ENCODE measurements around the gene MRPS15.
"Not testable (repeated sequence)": the region's sequence is repeated elsewhere in the genome, so short reads cannot be mapped to it uniquely, and the experiment has no call there.

MRPS15 gene

DNA sequence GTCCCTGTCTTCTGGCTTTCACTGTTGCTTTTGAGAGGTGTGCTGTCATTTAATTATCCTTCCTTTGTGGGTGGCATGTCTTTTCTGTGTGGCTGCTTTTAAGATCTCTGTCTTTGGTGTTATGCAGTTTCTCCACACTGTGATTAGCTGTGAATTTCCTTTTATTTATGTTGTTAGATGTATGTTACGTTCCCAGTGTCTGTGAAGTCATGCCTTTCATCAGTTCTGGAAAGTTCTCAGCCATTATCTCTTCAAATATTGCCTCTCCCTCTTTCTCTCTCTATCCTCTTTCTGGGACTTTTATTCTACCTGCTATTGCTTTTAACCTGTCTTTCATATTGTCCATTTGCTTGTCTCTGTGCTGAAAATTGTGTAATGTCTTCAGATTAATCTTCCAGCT lies 39.5 kb upstream of the MRPS15 start:
- no peaks in the 10 kb centered on the region for H3K4me1 ChIP-seq (ENCODE audit: insufficient read depth, low read length)
- ATAC-seq (ENCODE audit: insufficient read depth, low read depth) (no peak), DNase-seq (no peak)
- no peaks in the 10 kb centered on the region for H3K9me3 ChIP-seq (ENCODE audit: insufficient read depth, low read length, severe bottlenecking)
- no peaks in the 10 kb centered on the region for H4K20me1 ChIP-seq (ENCODE audit: insufficient read depth, low read length)
- H3K27me3 ChIP-seq (ENCODE audit: insufficient read depth, low read length, poor library complexity) = peaks cover 31% of the 10 kb centered on the region
- no peaks in the 10 kb centered on the region for H3K36me3 ChIP-seq (ENCODE audit: insufficient read depth, low read length)
- H3K9ac ChIP-seq (ENCODE audit: low read depth, low read length) = no peak overlapping the region
- H3K79me2 ChIP-seq (ENCODE audit: insufficient read depth, low read length) = no peaks in the 10 kb centered on the region
- no peak overlapping the region for H3K4me2 ChIP-seq (ENCODE audit: insufficient read depth, low read length)
- no peak overlapping the region for H3K27ac ChIP-seq (ENCODE audit: low read length)
- no peak overlapping the region for H3K4me3 ChIP-seq (ENCODE audit: low read depth in 1 of 2, low read length in 2 of 2)
- H2AFZ ChIP-seq (ENCODE audit: low read depth, low read length) = no peak overlapping the region
- TF ChIP-seq EZH2 (IDR thresholded peaks at IDR 0.05; ENCODE audit: borderline replicate concordance, low read depth, low read length, severe bottlenecking) = no peak
- TF ChIP-seq, protein P1, sequence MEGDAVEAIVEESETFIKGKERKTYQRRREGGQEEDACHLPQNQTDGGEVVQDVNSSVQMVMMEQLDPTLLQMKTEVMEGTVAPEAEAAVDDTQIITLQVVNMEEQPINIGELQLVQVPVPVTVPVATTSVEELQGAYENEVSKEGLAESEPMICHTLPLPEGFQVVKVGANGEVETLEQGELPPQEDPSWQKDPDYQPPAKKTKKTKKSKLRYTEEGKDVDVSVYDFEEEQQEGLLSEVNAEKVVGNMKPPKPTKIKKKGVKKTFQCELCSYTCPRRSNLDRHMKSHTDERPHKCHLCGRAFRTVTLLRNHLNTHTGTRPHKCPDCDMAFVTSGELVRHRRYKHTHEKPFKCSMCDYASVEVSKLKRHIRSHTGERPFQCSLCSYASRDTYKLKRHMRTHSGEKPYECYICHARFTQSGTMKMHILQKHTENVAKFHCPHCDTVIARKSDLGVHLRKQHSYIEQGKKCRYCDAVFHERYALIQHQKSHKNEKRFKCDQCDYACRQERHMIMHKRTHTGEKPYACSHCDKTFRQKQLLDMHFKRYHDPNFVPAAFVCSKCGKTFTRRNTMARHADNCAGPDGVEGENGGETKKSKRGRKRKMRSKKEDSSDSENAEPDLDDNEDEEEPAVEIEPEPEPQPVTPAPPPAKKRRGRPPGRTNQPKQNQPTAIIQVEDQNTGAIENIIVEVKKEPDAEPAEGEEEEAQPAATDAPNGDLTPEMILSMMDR (IDR thresholded peaks at IDR 0.05; ENCODE audit: borderline replicate concordance, extremely low read depth, low read length, poor library complexity, severe bottlenecking) = no peak

DNA sequence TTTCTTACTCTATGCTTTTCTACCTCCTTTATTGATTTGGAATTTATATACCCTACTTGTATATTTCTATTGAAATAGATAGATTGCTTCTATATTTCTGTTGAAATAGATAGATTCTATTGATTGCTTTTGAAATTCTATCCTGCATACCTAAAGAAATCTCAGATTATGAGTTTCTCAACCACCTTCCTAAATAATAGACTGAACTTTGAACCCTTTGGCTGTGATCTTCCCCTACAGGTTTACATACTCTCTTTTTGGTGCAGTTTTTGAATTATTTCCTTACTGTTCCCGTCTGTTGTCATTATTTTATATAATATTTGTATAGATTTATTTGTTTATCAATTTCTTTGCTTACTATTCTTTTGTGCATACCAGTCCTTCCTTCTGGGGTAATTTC lies 39.0 kb upstream of the MRPS15 start:
- Histone ChIP-seq H3K36me3 (ENCODE audit: insufficient read depth, low read length) (no peaks in the 10 kb centered on the region), H2AFZ (ENCODE audit: low read depth, low read length) (no peak overlapping the region)

DNA sequence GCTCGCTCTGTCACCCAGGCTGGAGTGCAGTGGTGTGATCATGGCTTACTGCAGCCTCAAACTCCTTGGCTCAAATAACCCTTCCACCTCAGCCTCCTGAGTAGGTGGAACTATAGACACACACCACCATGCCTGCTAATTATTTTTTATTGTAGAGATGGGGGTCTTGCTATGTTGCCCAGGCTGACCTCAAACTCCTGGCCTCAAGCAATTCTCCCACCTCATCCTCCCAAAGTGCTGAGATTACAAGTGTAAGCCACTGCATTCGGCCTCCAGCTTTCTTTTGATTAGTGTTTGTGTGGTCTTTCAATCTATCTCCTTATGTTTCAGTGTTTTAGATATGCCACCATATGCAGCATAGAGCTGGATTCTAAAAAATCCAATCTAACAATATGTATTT lies 38.4 kb upstream of the MRPS15 start:
- Histone ChIP-seq H3K79me2 (ENCODE audit: insufficient read depth, low read length) (no peaks in the 10 kb centered on the region), H3K9me3 (ENCODE audit: insufficient read depth, low read length, severe bottlenecking) (no peaks in the 10 kb centered on the region), H2AFZ (ENCODE audit: low read depth, low read length) (no peak overlapping the region), H3K9ac (ENCODE audit: low read depth, low read length) (no peak overlapping the region), H3K36me3 (ENCODE audit: insufficient read depth, low read length) (no peaks in the 10 kb centered on the region), H3K27ac (ENCODE audit: low read length) (no peak overlapping the region), H3K27me3 (ENCODE audit: insufficient read depth, low read length, poor library complexity) (peaks cover 28% of the 10 kb centered on the region), H3K4me3 (ENCODE audit: low read depth in 1 of 2, low read length in 2 of 2) (no peak overlapping the region), H3K4me2 (ENCODE audit: insufficient read depth, low read length) (no peak overlapping the region), H4K20me1 (ENCODE audit: insufficient read depth, low read length) (no peaks in the 10 kb centered on the region), H3K4me1 (ENCODE audit: insufficient read depth, low read length) (no peaks in the 10 kb centered on the region)
- ATAC-seq (ENCODE audit: insufficient read depth, low read depth) = no peak
- TF ChIP-seq, protein P1 (IDR thresholded peaks at IDR 0.05; ENCODE audit: borderline replicate concordance, extremely low read depth, low read length, poor library complexity, severe bottlenecking) = no peak
- TF ChIP-seq EZH2 (IDR thresholded peaks at IDR 0.05; ENCODE audit: borderline replicate concordance, low read depth, low read length, severe bottlenecking) = no peak
- no peak for DNase-seq

More for the DNA sequence above, 39.0 kb upstream of the MRPS15 start:
- H3K4me3 ChIP-seq (ENCODE audit: low read depth in 1 of 2, low read length in 2 of 2) = no peak overlapping the region
- H3K9me3 ChIP-seq (ENCODE audit: insufficient read depth, low read length, severe bottlenecking) = no peaks in the 10 kb centered on the region
- H4K20me1 ChIP-seq (ENCODE audit: insufficient read depth, low read length) = no peaks in the 10 kb centered on the region
- ATAC-seq (ENCODE audit: insufficient read depth, low read depth) (no peak), DNase-seq (no peak)
- H3K9ac ChIP-seq (ENCODE audit: low read depth, low read length) = no peak overlapping the region
- no peaks in the 10 kb centered on the region for H3K4me1 ChIP-seq (ENCODE audit: insufficient read depth, low read length)
- H3K79me2 ChIP-seq (ENCODE audit: insufficient read depth, low read length) = no peaks in the 10 kb centered on the region
- H3K27ac ChIP-seq (ENCODE audit: low read length) = no peak overlapping the region
- peaks cover 28% of the 10 kb centered on the region for H3K27me3 ChIP-seq (ENCODE audit: insufficient read depth, low read length, poor library complexity)
- H3K4me2 ChIP-seq (ENCODE audit: insufficient read depth, low read length) = no peak overlapping the region
- TF ChIP-seq EZH2 (IDR thresholded peaks at IDR 0.05; ENCODE audit: borderline replicate concordance, low read depth, low read length, severe bottlenecking) = no peak
- TF ChIP-seq, protein P1 (IDR thresholded peaks at IDR 0.05; ENCODE audit: borderline replicate concordance, extremely low read depth, low read length, poor library complexity, severe bottlenecking) = no peak

DNA sequence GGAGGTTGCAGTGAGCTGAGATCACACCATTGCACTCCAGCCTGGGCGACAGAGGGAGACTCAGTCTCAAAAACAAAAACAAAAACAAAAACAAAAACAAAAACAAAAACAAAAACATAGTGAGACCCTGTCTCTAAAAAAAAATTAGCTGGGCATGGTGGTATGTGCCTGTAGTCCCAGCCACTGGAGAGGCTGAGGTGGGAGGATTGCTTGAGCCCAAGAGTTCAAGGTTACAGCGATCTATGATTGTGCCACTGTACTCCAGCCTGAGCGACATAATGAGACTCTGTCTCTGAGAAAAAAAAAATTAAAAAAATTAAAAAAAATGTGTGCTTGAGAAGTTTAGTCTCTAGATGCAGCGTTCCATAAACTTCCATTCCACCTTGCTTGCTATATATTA lies 37.7 kb upstream of the MRPS15 start:
- not testable (repeated sequence) for H3K9ac ChIP-seq (ENCODE audit: low read depth, low read length); DNase-seq; H3K4me1 ChIP-seq (ENCODE audit: insufficient read depth, low read length); H3K9me3 ChIP-seq (ENCODE audit: insufficient read depth, low read length, severe bottlenecking); H2AFZ ChIP-seq (ENCODE audit: low read depth, low read length); H4K20me1 ChIP-seq (ENCODE audit: insufficient read depth, low read length); ATAC-seq (ENCODE audit: insufficient read depth, low read depth); H3K36me3 ChIP-seq (ENCODE audit: insufficient read depth, low read length); H3K4me3 ChIP-seq (ENCODE audit: low read depth in 1 of 2, low read length in 2 of 2); H3K4me2 ChIP-seq (ENCODE audit: insufficient read depth, low read length); H3K27ac ChIP-seq (ENCODE audit: low read length); H3K79me2 ChIP-seq (ENCODE audit: insufficient read depth, low read length)
- H3K27me3 ChIP-seq (ENCODE audit: insufficient read depth, low read length, poor library complexity) = peaks cover 26% of the 10 kb centered on the region

Data from DND-41 (cell line).